GM12892 (cell line): Measurements from ENCODE around the gene ATF5.
"Not testable (repeated sequence)": the region's sequence is repeated elsewhere in the genome, so short reads cannot be mapped to it uniquely, and the experiment has no call there.

Experiments
- DNase-seq: peaks from one replicate; pipeline ENCODE4 v3.0.0; 2011; ENCODE audit not compliant: insufficient read length
- FAIRE-seq: peaks from 2 replicates; lab custom pipeline; 2011; peaks lifted over from hg19 to GRCh38; lab: Jason Lieb, UNC
- POLR2A ChIP-seq: IDR thresholded peaks from 2 replicates; pipeline ENCODE4 v1.6.1; 2011; ENCODE audit warnings: low read depth, low read length, control low read depth
- POLR2AphosphoS5 ChIP-seq: IDR thresholded peaks from 2 replicates; pipeline ENCODE4 v1.6.1; 2011; ENCODE audit warnings: low read depth, low read length, control low read depth
- TAF1 ChIP-seq: IDR thresholded peaks from 2 replicates; pipeline ENCODE4 v1.6.1; 2011; ENCODE audit warnings: low read depth, mild to moderate bottlenecking, control low read depth, low read length, borderline replicate concordance

The ATF5 gene

GRCh38 chr19:49915271-49915670 lies 13.7 kb upstream of the ATF5 start:
- FAIRE-seq (peak; percentile 40), DNase-seq (no peak)
- TF ChIP-seq POLR2A (no peak), POLR2AphosphoS5 (no peak), TAF1 (no peak)

GRCh38 chr19:49916839-49917733 lies 11.9 kb upstream of the ATF5 start:
- FAIRE-seq (peak; percentile 68), DNase-seq (no peak)
- no peak for TF ChIP-seq TAF1
- 0 out of 2 replicates have a peak, but pooled peaks have one; percentile 40 for TF ChIP-seq POLR2A
- 0 out of 2 replicates have a peak, but pooled peaks have one; percentile 34 for TF ChIP-seq POLR2AphosphoS5

- FAIRE-seq = peak; percentile 33
- TF ChIP-seq POLR2AphosphoS5 (no peak), POLR2A (no peak), TAF1 (no peak)
- DNase-seq = no peak
Observed at GRCh38 chr19:49918089-49918488, 10.9 kb upstream of the ATF5 start.

DNA sequence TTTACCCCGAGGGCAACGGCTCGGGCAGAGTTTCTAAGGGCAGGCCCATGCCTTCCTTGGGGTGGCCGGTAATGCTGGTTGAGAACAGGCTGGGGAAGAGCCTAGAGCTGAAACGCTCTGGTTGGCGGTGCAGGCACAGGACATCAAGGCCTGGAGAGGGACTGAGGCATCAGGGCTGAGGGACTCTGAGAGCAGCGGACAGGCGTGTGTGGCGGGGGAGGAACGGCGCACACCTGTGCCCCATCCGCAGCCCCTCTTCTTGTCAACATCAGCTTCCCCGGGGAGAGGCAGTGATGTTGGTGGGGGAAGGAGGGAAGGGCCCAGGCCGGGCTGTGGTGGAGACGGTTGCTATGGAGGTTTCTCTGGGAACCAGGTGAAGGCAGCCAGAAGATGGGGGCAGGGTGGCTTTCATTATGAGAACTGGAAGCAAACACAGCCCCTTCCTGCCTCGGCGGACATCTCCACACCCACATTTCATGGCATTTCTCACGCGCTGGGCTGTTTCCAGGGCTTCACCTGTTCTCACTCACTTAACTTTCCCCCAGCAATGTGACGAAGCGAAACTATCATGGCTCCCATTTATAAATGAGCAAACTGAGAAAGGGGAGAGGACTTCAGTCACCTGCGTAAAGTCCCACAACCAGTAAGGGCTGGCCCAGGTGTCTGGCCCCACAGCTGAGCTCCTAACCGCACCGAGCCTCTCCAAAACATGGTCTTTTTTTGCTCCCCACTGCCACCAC lies 8.2 kb upstream of the ATF5 start:
- TF ChIP-seq TAF1 (no peak), POLR2A (no peak), POLR2AphosphoS5 (no peak)
- FAIRE-seq (peak; percentile 75), DNase-seq (no peak)

GRCh38 chr19:49921871-49922795 lies 6.9 kb upstream of the ATF5 start:
- TF ChIP-seq POLR2A = no peak
- no peak for TF ChIP-seq TAF1
- no peak for TF ChIP-seq POLR2AphosphoS5
- FAIRE-seq (no peak), DNase-seq (no peak)

DNA sequence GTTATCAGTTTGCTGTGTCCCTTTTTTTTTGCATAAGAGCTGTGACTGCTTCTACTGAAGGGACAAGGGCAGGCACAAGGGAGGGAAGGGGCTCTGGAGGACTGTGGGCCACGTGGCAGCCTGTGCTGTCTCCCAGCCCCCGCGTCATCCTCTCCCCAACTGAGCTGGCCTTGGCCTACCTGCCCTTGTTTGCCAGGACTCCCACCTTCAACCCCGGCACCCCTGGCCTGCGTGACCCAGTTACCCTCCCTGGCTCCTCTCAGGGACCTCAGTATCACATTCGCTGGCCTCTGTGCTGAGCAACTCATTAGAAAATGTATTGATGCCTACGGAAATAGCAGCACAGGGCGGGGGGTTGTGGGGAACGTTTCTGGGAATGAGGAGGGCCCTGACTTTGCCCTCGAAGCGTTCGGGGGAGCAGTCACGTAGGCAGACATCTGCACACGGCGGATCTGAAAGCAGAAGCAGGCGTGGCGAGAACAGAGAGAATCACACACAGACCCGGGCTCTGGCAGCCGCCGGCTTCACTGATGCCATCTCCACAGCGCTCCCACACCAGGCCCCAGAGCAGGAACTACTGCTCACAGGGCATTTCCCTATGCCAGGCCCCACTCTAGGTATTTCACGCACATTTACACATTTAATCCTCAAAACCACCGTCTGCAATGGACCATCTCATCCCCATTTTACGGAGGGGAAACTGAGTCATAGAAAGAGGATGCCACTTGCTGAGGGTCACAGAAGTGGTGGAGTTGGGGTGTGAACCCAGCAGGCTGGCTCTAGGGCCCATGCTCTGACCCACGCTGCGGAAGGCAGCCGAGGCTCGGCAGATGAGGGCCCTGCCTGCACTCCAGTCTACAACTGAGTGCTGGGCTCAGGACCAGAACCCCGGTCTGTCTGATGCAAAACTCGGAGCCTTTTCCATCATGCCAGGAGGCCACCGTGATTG lies 5.7 kb upstream of the ATF5 start:
- DNase-seq (no peak), FAIRE-seq (no peak)
- TF ChIP-seq POLR2A (no peak; the same call in 1 of the 2 replicates), POLR2AphosphoS5 (no peak), TAF1 (no peak)

- peak; percentile 69 for FAIRE-seq
- TF ChIP-seq POLR2A (peak; percentile 27; the same call in 1 of the 2 replicates), POLR2AphosphoS5 (no peak), TAF1 (no peak)
- no peak for DNase-seq
Observed at GRCh38 chr19:49924004-49924880, 4.8 kb upstream of the ATF5 start.

- FAIRE-seq, DNase-seq: not testable (repeated sequence)
Observed at GRCh38 chr19:49924881-49925210, 4.2 kb upstream of the ATF5 start.

DNA sequence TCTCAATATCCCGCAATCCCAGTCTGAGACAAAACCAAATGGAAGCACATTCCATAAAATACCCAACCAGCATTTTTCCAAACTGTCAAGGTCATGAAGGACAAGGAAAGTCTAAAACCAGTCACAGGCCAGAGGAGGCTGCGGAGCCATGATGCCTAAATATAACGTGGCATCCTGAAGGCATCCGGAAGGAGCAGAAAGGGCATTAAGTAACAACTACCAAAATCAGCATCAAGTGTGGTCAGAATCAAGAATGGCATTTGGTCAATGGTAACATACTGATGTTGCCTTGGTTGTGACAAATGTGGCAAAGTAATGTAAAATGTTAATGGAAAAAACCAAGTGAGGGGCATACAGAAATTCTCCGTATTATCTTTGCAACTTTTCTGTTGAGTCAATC lies 3.5 kb upstream of the ATF5 start:
- FAIRE-seq (no peak), DNase-seq (no peak)
- TF ChIP-seq POLR2AphosphoS5 (no peak), POLR2A (no peak), TAF1 (no peak)
